ENCODE data around the gene ADAMTS8. TPM values are rescaled to one million over a fixed set of nuclear protein-coding genes. Genes with fewer than 3 reads are reported as not detected.

ADAMTS8 gene
- total RNA-seq (2021; ENCODE audit: unreplicated experiment) (0.07 TPM), Bru-seq, nascent RNA (not detected), BruChase-seq, experiment 1, labeled RNA remaining after a 6-hour chase (not detected), BruChase-seq, experiment 2, labeled RNA remaining after a 2-hour chase (not detected)
- not detected in 2 replicates for polyA plus RNA-seq (2012)
- long read RNA-seq = 0 reads

GRCh38 chr11:130428316-130429119 is at the start of gene ADAMTS8:
ADAMTS8 (minus strand) TSS chr11:130428609; CDS start chr11:130428286, 323 bp downstream.
- RAD21 ChIA-PET (ENCODE audit: low non-redundant PET in 1 of 2, low total read pairs in 2 of 2, uncharacterized antibody in 2 of 2, unreplicated experiment in 2 of 2) = no interaction called here
- Histone ChIP-seq H3K4me2 (ENCODE audit: low read length) (no peak within 1 kb of the TSS), H3K4me3 (replicated peaks in 1 of 2; ENCODE audit: low read depth in 1 of 2, low read length in 2 of 2) (no peak within 1 kb of the TSS), H4K20me1 (ENCODE audit: insufficient read depth) (no peaks in the 10 kb centered on the region), H3K79me2 (ENCODE audit: insufficient read depth, low read length) (no peaks in the 10 kb centered on the region), H3K27me3 (ENCODE audit: insufficient read depth, low read length) (peaks cover 44% of the 10 kb centered on the region), H2AFZ (ENCODE audit: low read depth, low read length, poor library complexity, severe bottlenecking) (no peak within 1 kb of the TSS), H3K27ac (ENCODE audit: low read depth, low read length) (no peak within 1 kb of the TSS), H3K9ac (ENCODE audit: low read length) (no peak within 1 kb of the TSS), H3K4me1 (ENCODE audit: control insufficient read depth in 1 of 2, insufficient read depth in 2 of 2, low read length in 2 of 2) (no peaks in the 10 kb centered on the region), H3K9me3 (ENCODE audit: control insufficient read depth in 1 of 2, insufficient read depth in 1 of 2, low read depth in 1 of 2, low read length in 2 of 2) (no peaks in the 10 kb centered on the region), H3K36me3 (ENCODE audit: control insufficient read depth in 1 of 2, insufficient read depth in 2 of 2, low read length in 2 of 2) (no peaks in the 10 kb centered on the region), H3K9me2 (ENCODE audit: insufficient read depth) (no peaks in the 10 kb centered on the region)
- intact Hi-C loops (cut with micrococcal nuclease) = no loop called here
- CTCF ChIA-PET = no interaction called here
- POLR2A ChIA-PET = no interaction called here
- DNase-seq (ENCODE audit: low read depth, low spot score) (no peak), ATAC-seq (no peak)
- no peak for TF ChIP-seq ELF1 (IDR thresholded peaks at IDR 0.05; ENCODE audit: borderline replicate concordance, low read depth)
- no peak for TF ChIP-seq POLR2A (IDR thresholded peaks at IDR 0.05; ENCODE audit: borderline replicate concordance, extremely low read depth, insufficient read depth, insufficient read length)
- no peak for TF ChIP-seq SRF (IDR thresholded peaks at IDR 0.05; ENCODE audit: low read depth)
- no peak for TF ChIP-seq ATF3 (IDR thresholded peaks at IDR 0.05)
- no peak for TF ChIP-seq CTCF (IDR thresholded peaks at IDR 0.05 in 2 of 3, conservative IDR thresholded peaks at IDR 0.05 in 1 of 3; ENCODE audit: borderline replicate concordance in 1 of 3, insufficient read depth in 1 of 3, low read depth in 2 of 3, low read length in 2 of 3)
- TF ChIP-seq EGR1 (IDR thresholded peaks at IDR 0.05; ENCODE audit: low read depth) = no peak
- BruUV-seq (replicated peaks) = no TSS peak

All from HCT116 (cell line).